HCT116 (cell line): ENCODE measurements around the gene KNDC1.

Experiments used
- ATF3 ChIP-seq: IDR thresholded peaks from 2 replicates; pipeline ENCODE4 v1.6.1; 2012
- RAD21 ChIP-seq: IDR thresholded peaks from 2 replicates; pipeline ENCODE4 v1.6.1; 2012; ENCODE audit warnings: low read depth, mild to moderate bottlenecking

GRCh38 chr10:133238466-133238804 is 78.4 kb downstream of the KNDC1 start:
- TF ChIP-seq RAD21, result no peak
- no peak for TF ChIP-seq ATF3
